Dermis blood vessel endothelial cell (primary cell): Measurements from ENCODE around the gene PTPRN2. TPM values are rescaled to one million over a fixed set of nuclear protein-coding genes. Genes with fewer than 3 reads are reported as not detected.
"Not testable (repeated sequence)": the region's sequence is repeated elsewhere in the genome, so short reads cannot be mapped to it uniquely, and the experiment has no call there.

Experiments used
- DNase-seq: peaks from one replicate; pipeline ENCODE4 v3.0.0; 2010
- total RNA-seq: library from RNA; depleted of rRNA; stranded (reverse); fragments of >200 nt; gene quantifications from 2 replicates; pipeline ENCODE4 v1.2.3, GENCODE V29; 2014

Gene PTPRN2
- total RNA-seq, 1 donor from 2014 or later, result 2.2 TPM

DNA sequence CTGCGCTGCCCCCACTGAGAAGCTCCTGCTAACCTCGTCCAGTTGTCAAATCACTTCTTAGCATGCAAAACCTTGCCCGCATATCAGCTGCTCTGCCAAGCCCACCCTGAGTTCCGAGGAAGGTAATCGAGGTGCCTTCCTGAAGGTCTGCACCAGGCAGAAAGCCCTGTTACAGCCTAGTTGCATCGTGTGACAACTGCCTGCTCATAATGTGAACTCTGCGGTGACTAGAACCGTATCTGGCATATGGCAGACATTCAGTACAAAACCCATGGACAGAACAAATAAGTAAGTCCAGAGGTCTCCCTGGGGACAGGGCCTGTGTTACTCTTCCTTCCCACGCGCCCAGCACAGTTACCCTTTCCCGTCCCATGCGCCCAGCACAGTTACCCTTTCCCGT, 856.5 kb downstream of the PTPRN2 start:
- DNase-seq, result no peak

DNA sequence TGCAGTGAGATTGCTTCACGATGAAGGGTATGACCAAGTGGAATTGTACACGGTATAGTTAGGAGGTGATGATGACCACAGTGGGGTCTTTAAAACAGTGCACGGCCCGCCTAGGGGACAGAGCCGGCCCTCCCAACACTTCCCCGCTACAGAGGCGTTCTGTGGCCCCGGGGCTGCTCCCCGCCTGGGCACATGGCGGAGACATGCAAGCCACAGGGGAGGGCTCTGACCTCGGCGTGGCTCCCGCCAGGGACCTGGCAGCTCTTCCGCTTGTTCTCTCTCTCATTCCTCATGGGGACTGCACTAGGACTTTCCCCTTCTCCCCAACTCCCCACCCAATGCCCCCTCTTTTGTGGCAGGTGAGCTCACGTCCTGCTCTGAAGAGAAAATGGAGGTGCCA, 857.0 kb downstream of the PTPRN2 start:
- DNase-seq, result no peak

- DNase-seq, result no peak
These were observed 858.1 kb downstream of the PTPRN2 start for GRCh38 chr7:157729566-157729965.

GRCh38 chr7:157727964-157728615, 859.5 kb downstream of the PTPRN2 start:
- no peak for DNase-seq

- DNase-seq, result no peak
These were observed 860.9 kb downstream of the PTPRN2 start for GRCh38 chr7:157726764-157727163.

- DNase-seq, result not testable (repeated sequence)
These were observed 862.3 kb downstream of the PTPRN2 start for GRCh38 chr7:157725312-157725711.

- DNase-seq, result no peak
These were observed 864.4 kb downstream of the PTPRN2 start for GRCh38 chr7:157723205-157723604.

GRCh38 chr7:157722137-157723060, 865.2 kb downstream of the PTPRN2 start:
- DNase-seq, result no peak

GRCh38 chr7:157721468-157722136, 866.0 kb downstream of the PTPRN2 start:
- DNase-seq, result no peak

DNA sequence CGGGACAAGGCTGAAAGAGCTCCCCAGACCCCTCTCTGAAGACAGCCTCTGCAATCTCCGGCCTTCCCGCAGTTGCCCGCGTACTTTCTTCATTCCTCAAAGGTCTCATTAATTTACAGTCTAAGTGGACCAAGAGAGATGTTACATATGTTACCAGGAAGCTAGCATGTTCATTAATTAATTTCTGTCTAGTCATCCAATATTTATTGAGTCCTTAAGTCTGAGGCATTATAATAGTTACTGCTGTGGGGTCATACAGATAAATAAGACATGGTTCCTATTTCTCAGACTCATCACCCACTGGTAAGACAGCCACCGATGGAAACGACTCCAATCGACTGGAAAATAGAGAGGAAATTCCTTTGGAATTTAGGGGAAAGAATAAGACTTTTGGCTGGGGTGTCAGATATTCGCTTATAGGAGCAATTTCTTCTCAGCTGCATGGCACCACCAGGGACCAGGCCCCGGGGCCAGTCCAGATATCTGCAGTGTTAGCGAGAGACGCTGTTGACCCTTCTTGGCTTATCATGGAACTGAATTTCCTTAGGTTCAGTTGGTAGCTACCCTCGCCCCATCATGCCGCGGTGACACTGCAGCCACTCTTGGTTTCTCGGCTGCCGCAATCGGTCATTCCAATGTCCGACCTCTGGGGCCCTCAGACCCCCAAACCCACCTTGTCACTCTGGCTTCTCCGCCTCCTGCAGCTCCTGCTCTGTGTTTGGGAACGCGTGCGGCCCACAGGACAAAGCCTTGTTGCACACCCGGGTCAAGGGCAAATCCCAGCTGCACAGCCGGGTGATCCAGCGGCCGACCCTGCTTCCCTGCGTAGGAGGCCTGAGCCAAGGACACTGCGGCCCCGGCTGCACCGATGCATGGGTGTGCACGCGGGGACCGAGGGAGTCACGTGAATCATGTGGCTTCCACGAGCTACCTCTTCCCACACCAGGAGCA, 867.6 kb downstream of the PTPRN2 start:
- no peak for DNase-seq

DNA sequence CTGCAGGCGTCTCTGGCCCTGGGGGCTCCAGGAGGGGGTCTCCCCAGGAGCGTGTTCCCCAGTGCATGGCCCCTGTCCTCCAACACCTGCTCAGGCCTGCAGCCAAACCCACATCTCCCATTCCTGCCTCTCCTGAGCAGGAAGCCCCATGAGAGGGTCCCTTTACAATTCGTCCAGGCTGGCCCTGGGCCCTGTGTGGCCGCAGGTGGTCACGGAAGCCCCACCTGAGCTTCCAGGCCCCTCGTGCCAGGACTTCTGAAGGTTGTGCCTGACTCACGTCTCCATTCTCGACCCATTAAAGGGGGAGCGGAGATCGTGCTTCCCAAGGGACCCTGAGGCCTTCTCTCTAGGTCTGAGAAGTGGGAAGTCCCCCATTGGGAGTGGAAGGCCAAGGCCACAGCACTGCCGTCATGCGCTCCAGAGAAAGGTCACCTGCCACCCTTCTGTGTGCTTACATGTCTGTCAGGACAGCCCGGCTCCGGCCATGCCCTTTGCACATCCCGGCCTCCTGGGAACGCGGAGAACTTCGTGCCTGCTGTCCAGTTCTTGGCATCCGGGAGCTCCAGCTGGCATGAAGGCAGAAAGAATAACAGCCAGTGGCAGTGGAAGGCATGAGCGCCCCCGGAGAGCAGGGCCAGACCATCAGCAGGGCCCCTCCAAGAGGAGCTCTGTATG, 868.5 kb downstream of the PTPRN2 start:
- no peak for DNase-seq

GRCh38 chr7:157718303-157719007, 869.2 kb downstream of the PTPRN2 start:
- DNase-seq, result no peak

DNA sequence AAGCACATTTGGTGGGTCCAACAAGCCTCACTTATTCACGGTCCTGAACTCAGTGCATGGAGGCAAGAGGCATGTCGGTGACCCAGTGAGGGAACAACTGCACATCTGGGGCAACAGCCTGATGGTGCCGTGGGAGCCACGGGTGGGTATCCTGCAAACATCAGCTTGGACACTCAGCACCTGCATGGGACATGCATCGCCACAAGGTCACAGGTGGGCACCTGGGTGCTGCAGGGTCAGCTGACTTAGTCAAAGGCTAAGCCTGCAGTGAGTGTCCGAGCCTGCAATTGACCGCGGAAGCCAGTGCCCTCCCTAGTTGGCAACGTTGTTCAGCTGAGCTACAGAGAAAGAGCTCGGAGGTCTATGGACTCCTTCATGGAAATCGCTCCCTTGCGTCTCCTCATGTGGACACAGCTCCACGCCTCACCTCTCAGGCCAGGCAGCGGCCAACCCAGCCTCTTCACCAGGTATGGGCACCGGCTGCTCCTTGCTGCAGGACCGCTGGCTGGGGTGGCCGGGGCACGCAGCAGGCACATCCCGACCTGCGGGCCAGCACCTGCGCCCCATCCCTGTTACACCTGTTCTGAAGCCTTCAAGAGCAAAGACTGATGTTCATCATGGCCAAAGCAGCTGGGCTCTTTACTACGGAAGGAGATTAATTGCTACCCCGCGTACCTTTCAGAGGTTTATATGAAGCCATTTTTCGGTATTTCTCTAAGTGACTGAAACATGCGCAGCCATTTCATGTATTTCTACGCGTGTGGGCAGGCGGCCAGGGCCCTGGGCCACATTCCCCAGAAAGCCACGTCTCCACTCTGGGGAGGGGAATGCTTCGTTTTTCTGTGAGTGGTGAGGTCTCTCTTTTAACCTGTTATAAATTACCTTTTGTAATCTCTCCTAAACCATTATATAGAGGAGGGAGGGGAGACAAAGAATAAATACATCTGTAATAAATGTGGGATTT, 870.1 kb downstream of the PTPRN2 start:
- no peak for DNase-seq

DNA sequence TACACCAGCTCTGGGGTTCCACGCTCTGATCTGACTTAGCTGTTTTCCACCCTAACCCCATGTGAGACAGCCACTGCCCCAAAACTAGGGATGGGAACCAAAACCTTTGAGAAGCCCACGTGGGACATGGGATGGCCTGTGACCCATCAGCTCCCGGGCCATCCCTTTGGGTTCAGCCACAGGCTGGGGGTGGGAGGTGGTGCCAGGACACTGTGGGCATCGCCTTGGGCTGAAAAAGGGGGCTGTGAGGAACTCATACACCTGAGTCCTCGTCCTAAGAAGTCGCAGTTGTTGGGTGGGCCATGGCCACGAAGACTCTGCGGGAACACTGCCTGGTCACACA, 871.7 kb downstream of the PTPRN2 start:
- no peak for DNase-seq

- DNase-seq, result no peak
These were observed 872.3 kb downstream of the PTPRN2 start for GRCh38 chr7:157715071-157715937.

GRCh38 chr7:157714166-157715070, 873.2 kb downstream of the PTPRN2 start:
- DNase-seq, result no peak

DNA sequence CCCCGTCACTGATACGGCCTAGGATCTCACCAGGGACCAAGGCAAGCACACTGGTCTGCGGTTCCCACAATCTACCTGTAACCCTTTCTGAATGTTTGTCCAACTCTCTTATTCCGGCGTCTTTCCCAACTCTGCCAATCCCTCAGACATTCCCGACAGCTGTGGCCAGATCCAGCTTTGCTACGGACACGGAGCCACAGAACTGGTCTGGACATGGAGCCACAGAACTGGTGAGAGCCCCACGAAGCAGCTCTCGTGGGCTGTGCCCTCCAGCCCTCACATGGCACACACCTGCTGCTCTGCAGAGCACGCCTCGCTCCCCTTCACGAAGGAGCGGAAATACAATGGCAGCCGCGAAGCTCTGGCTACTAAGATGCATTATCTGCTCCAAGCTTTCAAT, 874.0 kb downstream of the PTPRN2 start:
- no peak for DNase-seq
